Measurements from ENCODE around the gene AKR1C1.
"Not testable (repeated sequence)": the region's sequence is repeated elsewhere in the genome, so short reads cannot be mapped to it uniquely, and the experiment has no call there.

AKR1C1 gene

GRCh38 chr10:4939224-4940072 lies 23.8 kb upstream of the AKR1C1 start:
- Histone ChIP-seq H3K36me3 (ENCODE audit: control insufficient read depth, insufficient read depth, low read length) (no peaks in the 10 kb centered on the region), H3K9me3 (ENCODE audit: control insufficient read depth, low read length) (no peaks in the 10 kb centered on the region), H3K27ac (ENCODE audit: insufficient read depth, low read depth, low read length, poor library complexity, severe bottlenecking) (no peak overlapping the region), H3K4me3 (ENCODE audit: insufficient read depth, low read depth, low read length) (no peak overlapping the region), H3K27me3 (ENCODE audit: control insufficient read depth, insufficient read depth, low read length, poor library complexity, severe bottlenecking) (no peaks in the 10 kb centered on the region), H3K4me1 (ENCODE audit: control insufficient read depth, insufficient read depth, low read length) (no peaks in the 10 kb centered on the region)
- WGBS, 2 experiments, result 80 to 87% methylated on average over 7 of the region's 7 CpGs

- not testable (repeated sequence) for H3K27ac ChIP-seq (ENCODE audit: insufficient read depth, low read depth, low read length, poor library complexity, severe bottlenecking); H3K36me3 ChIP-seq (ENCODE audit: control insufficient read depth, insufficient read depth, low read length); H3K27me3 ChIP-seq (ENCODE audit: control insufficient read depth, insufficient read depth, low read length, poor library complexity, severe bottlenecking); H3K4me1 ChIP-seq (ENCODE audit: control insufficient read depth, insufficient read depth, low read length); H3K4me3 ChIP-seq (ENCODE audit: insufficient read depth, low read depth, low read length); H3K9me3 ChIP-seq (ENCODE audit: control insufficient read depth, low read length)
- 91 to 93% methylated on average over 4 to 5 of the region's 6 CpGs for WGBS, 2 experiments
Observed at GRCh38 chr10:4940073-4940428, 23.2 kb upstream of the AKR1C1 start.

- H3K4me3 ChIP-seq (ENCODE audit: insufficient read depth, low read depth, low read length); H3K36me3 ChIP-seq (ENCODE audit: control insufficient read depth, insufficient read depth, low read length); H3K4me1 ChIP-seq (ENCODE audit: control insufficient read depth, insufficient read depth, low read length); H3K27me3 ChIP-seq (ENCODE audit: control insufficient read depth, insufficient read depth, low read length, poor library complexity, severe bottlenecking); H3K9me3 ChIP-seq (ENCODE audit: control insufficient read depth, low read length); H3K27ac ChIP-seq (ENCODE audit: insufficient read depth, low read depth, low read length, poor library complexity, severe bottlenecking): not testable (repeated sequence)
- WGBS, 2 experiments, result 89 to 96% methylated on average over 2 of the region's 2 CpGs
Observed at GRCh38 chr10:4940909-4941308, 22.3 kb upstream of the AKR1C1 start.

GRCh38 chr10:4941540-4942330 lies 21.5 kb upstream of the AKR1C1 start:
- H3K36me3 ChIP-seq (ENCODE audit: control insufficient read depth, insufficient read depth, low read length), result no peaks in the 10 kb centered on the region
- no peak overlapping the region for H3K4me3 ChIP-seq (ENCODE audit: insufficient read depth, low read depth, low read length)
- H3K9me3 ChIP-seq (ENCODE audit: control insufficient read depth, low read length), result no peaks in the 10 kb centered on the region
- H3K27ac ChIP-seq (ENCODE audit: insufficient read depth, low read depth, low read length, poor library complexity, severe bottlenecking), result no peak overlapping the region
- no peaks in the 10 kb centered on the region for H3K27me3 ChIP-seq (ENCODE audit: control insufficient read depth, insufficient read depth, low read length, poor library complexity, severe bottlenecking)
- H3K4me1 ChIP-seq (ENCODE audit: control insufficient read depth, insufficient read depth, low read length), result no peaks in the 10 kb centered on the region
- 87 to 95% methylated on average over 5 of the region's 5 CpGs for WGBS, 2 experiments

- H3K4me1 ChIP-seq (ENCODE audit: control insufficient read depth, insufficient read depth, low read length); H3K36me3 ChIP-seq (ENCODE audit: control insufficient read depth, insufficient read depth, low read length); H3K27me3 ChIP-seq (ENCODE audit: control insufficient read depth, insufficient read depth, low read length, poor library complexity, severe bottlenecking); H3K27ac ChIP-seq (ENCODE audit: insufficient read depth, low read depth, low read length, poor library complexity, severe bottlenecking); H3K9me3 ChIP-seq (ENCODE audit: control insufficient read depth, low read length); H3K4me3 ChIP-seq (ENCODE audit: insufficient read depth, low read depth, low read length): not testable (repeated sequence)
- WGBS, 2 experiments, result 88% methylated on average over 1 to 2 of the region's 2 CpGs
Observed at GRCh38 chr10:4942931-4943330, 20.3 kb upstream of the AKR1C1 start.

GRCh38 chr10:4943416-4943815 lies 19.8 kb upstream of the AKR1C1 start:
- not testable (repeated sequence) for H3K4me3 ChIP-seq (ENCODE audit: insufficient read depth, low read depth, low read length); H3K27me3 ChIP-seq (ENCODE audit: control insufficient read depth, insufficient read depth, low read length, poor library complexity, severe bottlenecking); H3K36me3 ChIP-seq (ENCODE audit: control insufficient read depth, insufficient read depth, low read length); H3K27ac ChIP-seq (ENCODE audit: insufficient read depth, low read depth, low read length, poor library complexity, severe bottlenecking); H3K4me1 ChIP-seq (ENCODE audit: control insufficient read depth, insufficient read depth, low read length); H3K9me3 ChIP-seq (ENCODE audit: control insufficient read depth, low read length)

- no peaks in the 10 kb centered on the region for H3K9me3 ChIP-seq (ENCODE audit: control insufficient read depth, low read length)
- H3K27ac ChIP-seq (ENCODE audit: insufficient read depth, low read depth, low read length, poor library complexity, severe bottlenecking), result no peak overlapping the region
- H3K27me3 ChIP-seq (ENCODE audit: control insufficient read depth, insufficient read depth, low read length, poor library complexity, severe bottlenecking), result no peaks in the 10 kb centered on the region
- H3K4me3 ChIP-seq (ENCODE audit: insufficient read depth, low read depth, low read length), result no peak overlapping the region
- WGBS, 2 experiments, result 96 to 97% methylated on average over 2 of the region's 2 CpGs
- no peaks in the 10 kb centered on the region for H3K4me1 ChIP-seq (ENCODE audit: control insufficient read depth, insufficient read depth, low read length)
- H3K36me3 ChIP-seq (ENCODE audit: control insufficient read depth, insufficient read depth, low read length), result no peaks in the 10 kb centered on the region
Observed at GRCh38 chr10:4943821-4944220, 19.4 kb upstream of the AKR1C1 start.

GRCh38 chr10:4944841-4945240 lies 18.4 kb upstream of the AKR1C1 start:
- H3K9me3 ChIP-seq (ENCODE audit: control insufficient read depth, low read length), result no peaks in the 10 kb centered on the region
- no peak overlapping the region for H3K27ac ChIP-seq (ENCODE audit: insufficient read depth, low read depth, low read length, poor library complexity, severe bottlenecking)
- 38 to 88% methylated on average over 1 of the region's 1 CpG for WGBS, 2 experiments
- no peaks in the 10 kb centered on the region for H3K27me3 ChIP-seq (ENCODE audit: control insufficient read depth, insufficient read depth, low read length, poor library complexity, severe bottlenecking)
- H3K36me3 ChIP-seq (ENCODE audit: control insufficient read depth, insufficient read depth, low read length), result no peaks in the 10 kb centered on the region
- H3K4me1 ChIP-seq (ENCODE audit: control insufficient read depth, insufficient read depth, low read length), result no peaks in the 10 kb centered on the region
- no peak overlapping the region for H3K4me3 ChIP-seq (ENCODE audit: insufficient read depth, low read depth, low read length)

- Histone ChIP-seq H3K9me3 (ENCODE audit: control insufficient read depth, low read length) (no peaks in the 10 kb centered on the region), H3K4me1 (ENCODE audit: control insufficient read depth, insufficient read depth, low read length) (no peaks in the 10 kb centered on the region), H3K4me3 (ENCODE audit: insufficient read depth, low read depth, low read length) (no peak overlapping the region), H3K27me3 (ENCODE audit: control insufficient read depth, insufficient read depth, low read length, poor library complexity, severe bottlenecking) (no peaks in the 10 kb centered on the region), H3K27ac (ENCODE audit: insufficient read depth, low read depth, low read length, poor library complexity, severe bottlenecking) (no peak overlapping the region), H3K36me3 (ENCODE audit: control insufficient read depth, insufficient read depth, low read length) (no peaks in the 10 kb centered on the region)
- WGBS, 2 experiments, result 88 to 94% methylated on average over 2 of the region's 2 CpGs
Observed at GRCh38 chr10:4945766-4946717, 17.2 kb upstream of the AKR1C1 start.

All from ectodermal cell (in vitro differentiated cells).